SK-N-SH (cell line): ENCODE data around the gene RPL27. TPM values are rescaled to one million over a fixed set of nuclear protein-coding genes. Genes with fewer than 3 reads are reported as not detected.

ENCODE experiments used
- CTCF ChIA-PET: fragments of 300-600, 350-600 bp; formaldehyde crosslinking; extraction: SDS; loops from one replicate; lab custom pipeline; 2021; lab: Yijun Ruan, JAX
- POLR2A ChIA-PET: fragments of 350-600 bp; sonication (Branson Sonifier 250); formaldehyde crosslinking; extraction: SDS; loops from one replicate; lab custom pipeline; 2020; ENCODE audit warnings: antibody characterized with exemption, inconsistent platforms; lab: Yijun Ruan, JAX
- DNase-seq: peaks from one replicate; pipeline ENCODE4 v3.0.0; 2012
- H2AFZ ChIP-seq: fragments of 200-600 bp; sonication (generic); 2 replicates; pipeline ENCODE4 v1.8.1; 2016; ENCODE audit warnings: antibody characterized with exemption, mild to moderate bottlenecking, low read depth
- H3F3A ChIP-seq: fragments of 200-600 bp; sonication (generic); replicated peaks from 2 replicates; pipeline ENCODE3; 2016; ENCODE audit warnings: antibody characterized with exemption, mild to moderate bottlenecking; ENCODE audit not compliant: insufficient read depth
- H3K27ac ChIP-seq, 2 experiments: fragments of 200-500 bp in 1 of 2; fragments of 200-600 bp in 1 of 2; sonication (Bioruptor generic) in 1 of 2; sonication (generic), shearing (Covaris generic) in 1 of 2; 2 replicates each; pipeline versions ENCODE4 v1.5.1 to v1.6.1; 2014 to 2016; ENCODE audit warnings: low read depth in 2 of 2, inconsistent platforms in 1 of 2, low read length in 1 of 2, mild to moderate bottlenecking in 1 of 2, mixed read lengths in 1 of 2
- H3K27me3 ChIP-seq: fragments of 200-600 bp; sonication (generic), shearing (Covaris generic); 2 replicates; pipeline ENCODE4 v1.6.1; 2016; ENCODE audit warnings: mixed run types; ENCODE audit not compliant: insufficient read depth
- H3K36me3 ChIP-seq, 2 experiments: fragments of 200-500 bp in 1 of 2; fragments of 200-600 bp in 1 of 2; sonication (Bioruptor generic) in 1 of 2; sonication (generic) in 1 of 2; replicated peaks in 1 of 2; 2 replicates each; pipeline versions ENCODE3 to v1.5.1; 2014 to 2016; ENCODE audit warnings: low read length in 1 of 2, mild to moderate bottlenecking in 1 of 2; ENCODE audit not compliant: insufficient read depth in 2 of 2, control insufficient read depth in 1 of 2
- H3K4me1 ChIP-seq, 2 experiments: fragments of 200-500 bp in 1 of 2; fragments of 200-600 bp in 1 of 2; sonication (Bioruptor generic) in 1 of 2; sonication (generic), shearing (Covaris generic) in 1 of 2; 2 replicates each; pipeline versions ENCODE4 v1.5.1 to v1.6.1; 2014 to 2016; ENCODE audit warnings: low read depth in 1 of 2, low read length in 1 of 2, mixed run types in 1 of 2; ENCODE audit not compliant: insufficient read depth in 2 of 2, control insufficient read depth in 1 of 2
- H3K4me2 ChIP-seq: fragments of 200-600 bp; sonication (generic), shearing (Covaris generic); 2 replicates; pipeline ENCODE4 v1.6.1; 2017; ENCODE audit warnings: mixed run types
- H3K4me3 ChIP-seq, 2 experiments: fragments of 200-500 bp in 1 of 2; fragments of 200-600 bp in 1 of 2; sonication (Bioruptor generic) in 1 of 2; sonication (generic), shearing (Covaris generic) in 1 of 2; 2 replicates each; pipeline versions ENCODE4 v1.5.1 to v1.8.1; 2014 to 2016; ENCODE audit warnings: low read depth in 2 of 2, inconsistent platforms in 1 of 2, low read length in 1 of 2, mild to moderate bottlenecking in 1 of 2, mixed read lengths in 1 of 2, moderate library complexity in 1 of 2
- H3K79me2 ChIP-seq: fragments of 200-600 bp; sonication (generic); 2 replicates; pipeline ENCODE4 v1.8.1; 2017; ENCODE audit warnings: mild to moderate bottlenecking; ENCODE audit not compliant: insufficient read depth
- H3K9ac ChIP-seq: fragments of 200-600 bp; sonication (generic); 2 replicates; pipeline ENCODE4 v1.6.1; 2017; ENCODE audit warnings: mixed run types
- H3K9me2 ChIP-seq: fragments of 200-600 bp; sonication (generic); 2 replicates; pipeline ENCODE4 v1.6.1; 2017; ENCODE audit warnings: mixed run types
- H3K9me3 ChIP-seq: fragments of 200-600 bp; sonication (generic); 2 replicates; pipeline ENCODE4 v1.6.1; 2017; ENCODE audit warnings: mixed run types, mild to moderate bottlenecking, moderate library complexity
- H4K20me1 ChIP-seq: fragments of 200-600 bp; sonication (generic); 2 replicates; pipeline ENCODE4 v1.6.1; 2017; ENCODE audit warnings: mild to moderate bottlenecking, mixed run types; ENCODE audit not compliant: insufficient read depth
- CHD2 ChIP-seq: fragments of 150-350 bp; IDR thresholded peaks from 2 replicates; pipeline ENCODE4 v1.6.1; 2018; ENCODE audit warnings: low read length; ENCODE audit not compliant: partially characterized antibody
- CTCF ChIP-seq: fragments of 200-600 bp; sonication (generic); IDR thresholded peaks from 2 replicates; pipeline ENCODE4 v1.6.1; 2017; ENCODE audit warnings: antibody characterized with exemption, mild to moderate bottlenecking, moderate library complexity
- ELF1 ChIP-seq: IDR thresholded peaks from 2 replicates; pipeline ENCODE4 v1.4.0; 2012
- EP300 ChIP-seq, 2 experiments: IDR thresholded peaks; 2 replicates each; pipeline versions ENCODE4 v1.4.0 to v1.6.1; 2012; ENCODE audit warnings: borderline replicate concordance in 1 of 2, low read depth in 1 of 2, low read length in 1 of 2
- FOSL2 ChIP-seq: IDR thresholded peaks from 2 replicates; pipeline ENCODE4 v1.4.0; 2012; ENCODE audit warnings: low read depth, mild to moderate bottlenecking, moderate library complexity, borderline replicate concordance
- GABPA ChIP-seq: IDR thresholded peaks from 2 replicates; pipeline ENCODE4 v1.4.0; 2012; ENCODE audit warnings: low read depth, mild to moderate bottlenecking
- GATA2 ChIP-seq: sonication (generic); formaldehyde crosslinking; IDR thresholded peaks from 2 replicates; pipeline ENCODE4 v1.5.0; 2020; ENCODE audit warnings: mild to moderate bottlenecking, missing genetic modification reagents
- IRF3 ChIP-seq: fragments of 150-350 bp; IDR thresholded peaks from 2 replicates; pipeline ENCODE4 v1.6.1; 2016; ENCODE audit warnings: mild to moderate bottlenecking, low read depth, low read length
- JUND ChIP-seq: IDR thresholded peaks from 2 replicates; pipeline ENCODE4 v1.4.0; 2012
- MAX ChIP-seq: IDR thresholded peaks from 2 replicates; pipeline ENCODE4 v1.4.0; 2012; ENCODE audit warnings: low read depth
- MXI1 ChIP-seq: IDR thresholded peaks from 2 replicates; pipeline ENCODE4 v1.6.1; 2012; ENCODE audit warnings: mild to moderate bottlenecking, low read depth, low read length, improper control_type of control experiment
- NRF1 ChIP-seq: IDR thresholded peaks from 2 replicates; pipeline ENCODE4 v1.6.1; 2012; ENCODE audit warnings: low read depth, mild to moderate bottlenecking, low read length
- PBX3 ChIP-seq: IDR thresholded peaks from 2 replicates; pipeline ENCODE4; 2012
- POLR2AphosphoS5 ChIP-seq: IDR thresholded peaks from 2 replicates; pipeline ENCODE4 v1.6.1; 2012; ENCODE audit warnings: low read depth, low read length
- RAD21 ChIP-seq: IDR thresholded peaks from 2 replicates; pipeline ENCODE4 v1.6.1; 2012; ENCODE audit warnings: mild to moderate bottlenecking, low read length
- RCOR1 ChIP-seq: fragments of 150-350 bp; IDR thresholded peaks from 2 replicates; pipeline ENCODE4 v1.6.1; 2017; ENCODE audit warnings: antibody characterized with exemption, low read length
- RFX5 ChIP-seq: IDR thresholded peaks from 2 replicates; pipeline ENCODE4 v1.6.1; 2012; ENCODE audit warnings: mild to moderate bottlenecking, improper control_type of control experiment, low read length
- SIN3A ChIP-seq: IDR thresholded peaks from 2 replicates; pipeline ENCODE4 v1.6.1; 2012; ENCODE audit warnings: low read depth, mild to moderate bottlenecking, low read length, moderate library complexity, borderline replicate concordance
- SMC3 ChIP-seq: IDR thresholded peaks from 2 replicates; pipeline ENCODE4 v1.6.1; 2012; ENCODE audit warnings: low read depth, low read length, improper control_type of control experiment
- TAF1 ChIP-seq: IDR thresholded peaks from 2 replicates; pipeline ENCODE4 v1.6.1; 2012; ENCODE audit warnings: low read depth, mild to moderate bottlenecking, low read length, moderate library complexity, borderline replicate concordance
- TCF12 ChIP-seq: IDR thresholded peaks from 2 replicates; pipeline ENCODE4 v1.4.0; 2012
- USF2 ChIP-seq: fragments of 150-350 bp; IDR thresholded peaks from 2 replicates; pipeline ENCODE4 v1.6.1; 2017; ENCODE audit warnings: antibody characterized with exemption, low read length, low read depth, borderline replicate concordance
- YY1 ChIP-seq: IDR thresholded peaks from 2 replicates; pipeline ENCODE4 v1.4.0; 2012; ENCODE audit warnings: low read depth, mild to moderate bottlenecking
- ZBTB33 ChIP-seq: IDR thresholded peaks from 2 replicates; pipeline ENCODE4 v1.4.0; 2012; ENCODE audit warnings: low read depth, borderline replicate concordance
- WGBS: methylation state at CpG from one replicate; pipeline ENCODE4 v1.1.6; 2017; ENCODE audit warnings: low lambda C conversion rate; 5-methylcytosine and 5-hydroxymethylcytosine counted together
- polyA plus RNA-seq, 3 experiments: library from polyadenylated mRNA; depleted of rRNA; stranded (reverse); fragments of >200 nt; gene quantifications; 2 replicates each; pipeline ENCODE4 v1.2.3, GENCODE V29; 2012

RPL27 gene
- polyA plus RNA-seq (2012; rRNA removed) = 4,890 and 6,383 TPM in 2 replicates
- 5,586 and 7,027 TPM in 2 replicates for polyA plus RNA-seq (2012; cell fraction: cytosol; rRNA removed)
- polyA plus RNA-seq (2012; cell fraction: nucleus; rRNA removed) = 1,500 and 1,605 TPM in 2 replicates

GRCh38 chr17:42997984-42998938 is at the start of gene RPL27:
TSS of gene RPL27 (plus strand) at chr17:42998419. CDS start at chr17:42998751, 332 bp downstream.
- Histone ChIP-seq H4K20me1 (peaks cover 36% of the 10 kb centered on the region), H2AFZ (peak within 1 kb of the TSS; percentile 89), H3K9ac (peak within 1 kb of the TSS; percentile 100), H3K4me1 (peaks cover 6 to 11% of the 10 kb centered on the region in 2 experiments; a peak in 2 of 4 replicates), H3K27ac (peak within 1 kb of the TSS; percentile 87 to 90), H3K9me3 (no peaks in the 10 kb centered on the region), H3K27me3 (no peaks in the 10 kb centered on the region), H3K79me2 (peaks cover 41% of the 10 kb centered on the region), H3K36me3 (peaks cover 38% of the 10 kb centered on the region in 2 experiments), H3K4me2 (peak within 1 kb of the TSS; percentile 78), H3K4me3 (peak within 1 kb of the TSS; percentile 85 to 87), H3F3A (peaks cover 58% of the 10 kb centered on the region), H3K9me2 (no peaks in the 10 kb centered on the region)
- POLR2A ChIA-PET = interaction anchor here (0.6 to 2.8 kb wide), 21 partner anchors 10 to 444 kb away, joined by 3 to 20 read pairs (median 5); partner anchors contain the start of genes AOC2, BRCA1, PSME3 and PTGES3L
- under 1% methylated on average over 49 of the region's 49 CpGs for WGBS
- peak; percentile 88 for DNase-seq
- CTCF ChIA-PET = interaction anchor here (0.6 to 4.4 kb wide), 24 partner anchors 11 to 462 kb away, joined by 3 to 27 read pairs (median 4); partner anchors contain the start of genes AOC2, BECN1, NBR1 and PSME3
- TF ChIP-seq JUND (no peak), GABPA (peak; percentile 96), TCF12 (peak; percentile 63), CHD2 (peak; percentile 94), ELF1 (peak; percentile 99), USF2 (peak; percentile 34; the same call in 1 of the 2 replicates), MAX (peak; percentile 97), PBX3 (0 out of 2 replicates have a peak, but pooled peaks have one; percentile 33), YY1 (0 out of 2 replicates have a peak, but pooled peaks have one; percentile 50), ZBTB33 (peak; percentile 49; the same call in 1 of the 2 replicates), IRF3 (peak; percentile 22; the same call in 1 of the 2 replicates), FOSL2 (no peak; the same call in 1 of the 2 replicates), SIN3A (peak; percentile 94; the same call in 1 of the 2 replicates), GATA2 (CRISPR knock-in tag) (no peak), MXI1 (peak; percentile 96), EP300 (IDR thresholded peaks at IDR 0.05; ENCODE audit: borderline replicate concordance in 1 of 2, low read depth in 1 of 2, low read length in 1 of 2) (peak; percentile 54 to 57; a peak in 2 of 4 replicates), TAF1 (peak; percentile 95), NRF1 (no peak), RFX5 (no peak), CTCF (peak; percentile 77), RCOR1 (peak; percentile 74), RAD21 (peak; percentile 70), SMC3 (peak; percentile 56), POLR2AphosphoS5 (peak; percentile 97)
